Measurements from ENCODE around the gene AK8. TPM values are rescaled to one million over a fixed set of nuclear protein-coding genes. Genes with fewer than 3 reads are reported as not detected.

AK8 gene
- total RNA-seq, 1 experiment from 2014 or later: 0.88 TPM

DNA sequence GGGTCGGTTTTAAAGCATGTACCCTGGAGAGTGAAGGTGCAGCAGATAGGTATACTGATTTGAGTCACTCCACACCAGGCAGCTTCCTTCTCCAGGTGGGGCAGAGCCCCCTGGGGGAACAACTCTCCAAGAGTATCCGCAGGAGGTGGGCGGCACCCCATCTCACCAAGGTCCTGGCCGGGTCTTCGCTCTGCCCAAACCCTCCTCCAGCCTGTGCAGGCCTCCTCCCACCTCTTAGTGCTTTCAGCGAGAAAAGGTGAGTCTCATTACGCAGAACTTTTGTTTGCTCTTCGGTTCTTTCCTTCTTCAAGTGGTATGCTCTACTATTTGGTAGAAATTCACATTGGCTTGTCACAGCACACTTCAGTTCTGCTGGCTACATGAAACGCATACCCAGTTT, 14.3 kb upstream of the AK8 start:
- no TSS peak for BruUV-seq (replicated peaks)
- DNase-seq: no peak
- no peak overlapping the region for H3K4me3 ChIP-seq (ENCODE audit: low read depth, low read length)
- no peaks in the 10 kb centered on the region for H3K27me3 Mint-ChIP-seq (ENCODE audit: insufficient read depth, unreplicated experiment)
- TF ChIP-seq, protein P1, sequence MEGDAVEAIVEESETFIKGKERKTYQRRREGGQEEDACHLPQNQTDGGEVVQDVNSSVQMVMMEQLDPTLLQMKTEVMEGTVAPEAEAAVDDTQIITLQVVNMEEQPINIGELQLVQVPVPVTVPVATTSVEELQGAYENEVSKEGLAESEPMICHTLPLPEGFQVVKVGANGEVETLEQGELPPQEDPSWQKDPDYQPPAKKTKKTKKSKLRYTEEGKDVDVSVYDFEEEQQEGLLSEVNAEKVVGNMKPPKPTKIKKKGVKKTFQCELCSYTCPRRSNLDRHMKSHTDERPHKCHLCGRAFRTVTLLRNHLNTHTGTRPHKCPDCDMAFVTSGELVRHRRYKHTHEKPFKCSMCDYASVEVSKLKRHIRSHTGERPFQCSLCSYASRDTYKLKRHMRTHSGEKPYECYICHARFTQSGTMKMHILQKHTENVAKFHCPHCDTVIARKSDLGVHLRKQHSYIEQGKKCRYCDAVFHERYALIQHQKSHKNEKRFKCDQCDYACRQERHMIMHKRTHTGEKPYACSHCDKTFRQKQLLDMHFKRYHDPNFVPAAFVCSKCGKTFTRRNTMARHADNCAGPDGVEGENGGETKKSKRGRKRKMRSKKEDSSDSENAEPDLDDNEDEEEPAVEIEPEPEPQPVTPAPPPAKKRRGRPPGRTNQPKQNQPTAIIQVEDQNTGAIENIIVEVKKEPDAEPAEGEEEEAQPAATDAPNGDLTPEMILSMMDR (IDR thresholded peaks at IDR 0.05; ENCODE audit: insufficient read depth in 1 of 2, low read depth in 1 of 2, low read length in 1 of 2, severe bottlenecking in 1 of 2, unreplicated experiment in 1 of 2): no peak
- H3K27me3 ChIP-seq (replicated peaks; ENCODE audit: control insufficient read depth, insufficient read depth, low read length): no peaks in the 10 kb centered on the region
- peaks cover 17% of the 10 kb centered on the region for H3K36me3 Mint-ChIP-seq (ENCODE audit: insufficient read depth, unreplicated experiment)
- no peak overlapping the region for H3K4me3 Mint-ChIP-seq (ENCODE audit: unreplicated experiment)
- H3K4me1 Mint-ChIP-seq (ENCODE audit: low read depth, unreplicated experiment): no peaks in the 10 kb centered on the region
- H3K9me3 ChIP-seq: no peaks in the 10 kb centered on the region
- intact Hi-C loops (cut with micrococcal nuclease; ENCODE audit: unreplicated experiment): no loop called here
- no peaks in the 10 kb centered on the region for H3K4me1 ChIP-seq
- POLR2A ChIA-PET: no interaction called here
- H3K9me3 Mint-ChIP-seq (ENCODE audit: unreplicated experiment): no peaks in the 10 kb centered on the region
- peaks cover 4% of the 10 kb centered on the region for H3K36me3 ChIP-seq (ENCODE audit: control insufficient read depth, insufficient read depth, low read length)
- CTCF ChIA-PET: interaction anchor here (0.6 to 1.5 kb wide), 2 partner anchors 9 to 554 kb away, joined by 5 to 6 read pairs; no protein-coding TSS in a partner anchor
- no peak overlapping the region for H3K27ac Mint-ChIP-seq (ENCODE audit: unreplicated experiment)

DNA sequence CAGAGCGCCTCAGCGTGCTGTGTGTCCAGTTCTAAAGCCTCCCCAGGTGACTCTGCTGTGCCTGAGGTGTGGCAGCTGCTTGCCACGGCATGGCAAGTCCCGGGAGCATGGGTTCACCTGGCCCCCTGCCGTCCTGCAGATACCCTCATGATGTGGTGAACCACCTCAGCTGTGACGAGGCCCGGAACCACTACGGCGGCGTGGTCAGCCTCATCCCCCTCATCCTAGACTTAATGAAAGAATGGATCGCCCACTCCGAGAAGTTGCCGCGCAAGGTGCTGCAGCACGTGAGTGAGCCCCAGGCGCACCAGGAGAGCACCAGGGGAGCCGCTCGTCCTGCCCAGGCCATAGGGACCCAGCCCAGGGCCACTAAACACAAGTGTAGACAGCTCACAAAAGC, 10.1 kb upstream of the AK8 start:
- Histone ChIP-seq H3K4me1 (peaks cover 8% of the 10 kb centered on the region; the same call in 1 of the 2 replicates), H3K9me3 (no peaks in the 10 kb centered on the region), H3K27me3 (replicated peaks; ENCODE audit: control insufficient read depth, insufficient read depth, low read length) (no peaks in the 10 kb centered on the region), H3K36me3 (ENCODE audit: control insufficient read depth, insufficient read depth, low read length) (no peaks in the 10 kb centered on the region), H3K4me3 (ENCODE audit: low read depth, low read length) (no peak overlapping the region)
- H3K27ac Mint-ChIP-seq (ENCODE audit: unreplicated experiment): no peak overlapping the region
- no peak overlapping the region for H3K4me3 Mint-ChIP-seq (ENCODE audit: unreplicated experiment)
- no peak for DNase-seq
- ChIA-PET POLR2A (no interaction called here), CTCF (interaction anchor here (0.7 kb wide), 1 partner anchor 146 kb away, joined by 4 read pairs; no protein-coding TSS in a partner anchor)
- intact Hi-C loops (cut with micrococcal nuclease; ENCODE audit: unreplicated experiment): no loop called here
- H3K36me3 Mint-ChIP-seq (ENCODE audit: insufficient read depth, unreplicated experiment): no peaks in the 10 kb centered on the region
- BruUV-seq (replicated peaks): no TSS peak
- H3K27me3 Mint-ChIP-seq (ENCODE audit: insufficient read depth, unreplicated experiment): no peaks in the 10 kb centered on the region
- no peaks in the 10 kb centered on the region for H3K4me1 Mint-ChIP-seq (ENCODE audit: low read depth, unreplicated experiment)
- no peaks in the 10 kb centered on the region for H3K9me3 Mint-ChIP-seq (ENCODE audit: unreplicated experiment)
- TF ChIP-seq, protein P1 (IDR thresholded peaks at IDR 0.05; ENCODE audit: insufficient read depth in 1 of 2, low read depth in 1 of 2, low read length in 1 of 2, severe bottlenecking in 1 of 2, unreplicated experiment in 1 of 2): no peak

GRCh38 chr9:132887181-132888120, 9.4 kb upstream of the AK8 start:
- no peak for DNase-seq
- Histone ChIP-seq H3K9me3 (no peaks in the 10 kb centered on the region), H3K4me1 (peaks cover 8% of the 10 kb centered on the region; the same call in 1 of the 2 replicates), H3K27me3 (replicated peaks; ENCODE audit: control insufficient read depth, insufficient read depth, low read length) (no peaks in the 10 kb centered on the region), H3K4me3 (ENCODE audit: low read depth, low read length) (no peak overlapping the region), H3K36me3 (ENCODE audit: control insufficient read depth, insufficient read depth, low read length) (no peaks in the 10 kb centered on the region)
- ChIA-PET POLR2A (no interaction called here), CTCF (interaction anchor here (0.6 to 0.7 kb wide), 2 partner anchors 40 to 145 kb away, joined by 3 to 4 read pairs; no protein-coding TSS in a partner anchor)
- no peaks in the 10 kb centered on the region for H3K36me3 Mint-ChIP-seq (ENCODE audit: insufficient read depth, unreplicated experiment)
- BruUV-seq (replicated peaks): no TSS peak
- no peaks in the 10 kb centered on the region for H3K27me3 Mint-ChIP-seq (ENCODE audit: insufficient read depth, unreplicated experiment)
- no peaks in the 10 kb centered on the region for H3K4me1 Mint-ChIP-seq (ENCODE audit: low read depth, unreplicated experiment)
- H3K27ac Mint-ChIP-seq (ENCODE audit: unreplicated experiment): no peak overlapping the region
- H3K9me3 Mint-ChIP-seq (ENCODE audit: unreplicated experiment): no peaks in the 10 kb centered on the region
- no peak overlapping the region for H3K4me3 Mint-ChIP-seq (ENCODE audit: unreplicated experiment)
- TF ChIP-seq, protein P1 (IDR thresholded peaks at IDR 0.05; ENCODE audit: insufficient read depth in 1 of 2, low read depth in 1 of 2, low read length in 1 of 2, severe bottlenecking in 1 of 2, unreplicated experiment in 1 of 2): no peak
- intact Hi-C loops (cut with micrococcal nuclease; ENCODE audit: unreplicated experiment): no loop called here

Measured in Caco-2 (cell line).